HL-60 (cell line): Measurements from ENCODE around the gene ARID1B. TPM values are rescaled to one million over a fixed set of nuclear protein-coding genes. Genes with fewer than 3 reads are reported as not detected.

ENCODE experiments used
- DNase-seq, 2 experiments: peaks; one replicate each; pipeline ENCODE4 v3.0.0-alpha.2; 2010 to 2020; ENCODE audit warnings: low read depth in 1 of 2, low spot score in 1 of 2
- H3K27ac ChIP-seq: fragments of 250-450 bp; sonication (Bioruptor Pico); replicated peaks from 2 replicates; pipeline ENCODE4 v1.5.1; 2020; ENCODE audit warnings: mild to moderate bottlenecking, moderate library complexity
- H3K27me3 ChIP-seq: fragments of 250-450 bp; sonication (Bioruptor Pico); 2 replicates; pipeline ENCODE4 v1.5.1; 2021; ENCODE audit warnings: mild to moderate bottlenecking, moderate library complexity; ENCODE audit not compliant: insufficient read depth, poor library complexity, severe bottlenecking
- H3K4me3 ChIP-seq: replicated peaks from 2 replicates; pipeline ENCODE4 v1.5.1; 2011; ENCODE audit warnings: mild to moderate bottlenecking, control low read depth, low read length; ENCODE audit not compliant: insufficient read depth
- GABPA ChIP-seq: IDR thresholded peaks from 2 replicates; pipeline ENCODE4 v1.6.1; 2012; ENCODE audit warnings: low read depth
- POLR2AphosphoS5 ChIP-seq: IDR thresholded peaks from 2 replicates; pipeline ENCODE4 v1.6.1; 2012; ENCODE audit warnings: low read depth
- REST ChIP-seq: IDR thresholded peaks from 2 replicates; pipeline ENCODE4 v1.6.1; 2012; ENCODE audit warnings: low read depth; ENCODE audit not compliant: insufficient replicate concordance
- SPI1 ChIP-seq: IDR thresholded peaks from 2 replicates; pipeline ENCODE4 v1.6.1; 2012; ENCODE audit warnings: low read depth, mild to moderate bottlenecking, borderline replicate concordance
- microRNA-seq: library from miRNA; unstranded; fragments of <30 nt; microRNA quantifications from one replicate; pipeline ENCODE4, GENCODE V29; 2018
- TF ChIP-seq, protein P1 (sequence below): IDR thresholded peaks from one replicate; pipeline ENCODE4 v1.5.1; 2011; ENCODE audit warnings: low read length, control low read depth, inconsistent platforms; ENCODE audit not compliant: insufficient read depth

Gene ARID1B

DNA sequence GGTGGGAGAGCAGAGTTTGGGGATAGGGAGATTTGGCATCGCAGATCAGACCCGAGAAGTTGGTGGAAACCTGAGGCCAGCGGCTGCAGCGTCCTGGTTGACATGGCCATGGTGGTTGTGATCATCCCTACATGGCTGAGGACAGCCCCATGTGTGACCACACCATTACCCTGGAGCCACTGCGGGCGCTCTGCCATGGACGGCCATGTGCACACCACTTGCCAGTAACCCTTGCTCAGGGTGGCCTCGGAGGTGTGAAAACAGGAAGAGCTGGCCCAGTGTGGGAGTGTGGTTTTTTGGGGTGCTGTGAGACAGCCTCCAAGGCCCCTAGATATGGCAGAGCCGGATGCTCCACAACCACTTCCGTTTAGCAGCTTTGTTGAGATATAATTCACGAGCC lies 481.7 kb downstream of the ARID1B start:
- Histone ChIP-seq H3K4me3 (no peak overlapping the region), H3K27me3 (no peaks in the 10 kb centered on the region), H3K27ac (no peak overlapping the region)
- peak; percentile 12; the same call in 1 of the 2 replicates for TF ChIP-seq GABPA
- TF ChIP-seq SPI1 = peak; percentile 57; the same call in 1 of the 2 replicates
- no peak for TF ChIP-seq POLR2AphosphoS5
- DNase-seq = peak in 1 of 2 experiments; percentile 30

DNA sequence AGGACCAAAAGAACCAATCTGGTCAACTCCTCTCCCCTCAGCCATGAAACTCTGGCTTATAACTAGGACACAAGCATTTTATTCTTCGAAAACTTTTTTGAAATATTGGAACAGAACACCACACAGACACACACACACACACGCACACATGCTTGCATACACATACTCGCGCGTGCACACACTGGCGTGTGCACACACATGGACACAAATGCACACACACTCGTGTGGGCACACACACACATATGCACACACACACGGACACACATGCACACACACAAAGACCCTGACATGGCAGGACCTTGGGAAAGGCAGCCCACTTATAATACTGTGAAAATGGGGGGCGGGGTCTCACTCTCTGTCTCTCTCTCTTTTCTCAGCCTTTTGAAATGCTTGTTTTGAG lies 482.3 kb downstream of the ARID1B start:
- no peak overlapping the region for H3K4me3 ChIP-seq
- TF ChIP-seq GABPA = no peak
- TF ChIP-seq, protein P1, sequence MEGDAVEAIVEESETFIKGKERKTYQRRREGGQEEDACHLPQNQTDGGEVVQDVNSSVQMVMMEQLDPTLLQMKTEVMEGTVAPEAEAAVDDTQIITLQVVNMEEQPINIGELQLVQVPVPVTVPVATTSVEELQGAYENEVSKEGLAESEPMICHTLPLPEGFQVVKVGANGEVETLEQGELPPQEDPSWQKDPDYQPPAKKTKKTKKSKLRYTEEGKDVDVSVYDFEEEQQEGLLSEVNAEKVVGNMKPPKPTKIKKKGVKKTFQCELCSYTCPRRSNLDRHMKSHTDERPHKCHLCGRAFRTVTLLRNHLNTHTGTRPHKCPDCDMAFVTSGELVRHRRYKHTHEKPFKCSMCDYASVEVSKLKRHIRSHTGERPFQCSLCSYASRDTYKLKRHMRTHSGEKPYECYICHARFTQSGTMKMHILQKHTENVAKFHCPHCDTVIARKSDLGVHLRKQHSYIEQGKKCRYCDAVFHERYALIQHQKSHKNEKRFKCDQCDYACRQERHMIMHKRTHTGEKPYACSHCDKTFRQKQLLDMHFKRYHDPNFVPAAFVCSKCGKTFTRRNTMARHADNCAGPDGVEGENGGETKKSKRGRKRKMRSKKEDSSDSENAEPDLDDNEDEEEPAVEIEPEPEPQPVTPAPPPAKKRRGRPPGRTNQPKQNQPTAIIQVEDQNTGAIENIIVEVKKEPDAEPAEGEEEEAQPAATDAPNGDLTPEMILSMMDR = no peak
- TF ChIP-seq SPI1 = no peak
- TF ChIP-seq POLR2AphosphoS5 = no peak
- TF ChIP-seq REST = no peak

More for the DNA sequence above, 482.3 kb downstream of the ARID1B start:
- no peak for DNase-seq
- no peaks in the 10 kb centered on the region for H3K27me3 ChIP-seq
- no peak overlapping the region for H3K27ac ChIP-seq

Small RNA genes lying within 50 kb of the gene (microRNA-seq; reads per million reads assigned to microRNA genes)
- gene MIR4466 = not detected
